Stimulated activated CD4-positive, alpha-beta T cell treated with anti-CD3 and anti-CD28 coated beads, TNF-alpha, amount 100 ng/mL, for 48 hours (primary cell): ENCODE data around the gene ADCY6.
"Not testable (repeated sequence)": the region's sequence is repeated elsewhere in the genome, so short reads cannot be mapped to it uniquely, and the experiment has no call there.

ENCODE experiments used
- DNase-seq, 3 donors: peaks; one replicate each; pipeline ENCODE4 v3.0.0-alpha.2; 2020; ENCODE audit warnings: low read depth in 3 of 3

ADCY6 gene

GRCh38 chr12:48750769-48751356 lies 38.0 kb downstream of the ADCY6 start:
- DNase-seq = peak in 1 of 3 donors; percentile 14

- no peak for DNase-seq
These were observed 38.7 kb downstream of the ADCY6 start for GRCh38 chr12:48750215-48750614.

DNA sequence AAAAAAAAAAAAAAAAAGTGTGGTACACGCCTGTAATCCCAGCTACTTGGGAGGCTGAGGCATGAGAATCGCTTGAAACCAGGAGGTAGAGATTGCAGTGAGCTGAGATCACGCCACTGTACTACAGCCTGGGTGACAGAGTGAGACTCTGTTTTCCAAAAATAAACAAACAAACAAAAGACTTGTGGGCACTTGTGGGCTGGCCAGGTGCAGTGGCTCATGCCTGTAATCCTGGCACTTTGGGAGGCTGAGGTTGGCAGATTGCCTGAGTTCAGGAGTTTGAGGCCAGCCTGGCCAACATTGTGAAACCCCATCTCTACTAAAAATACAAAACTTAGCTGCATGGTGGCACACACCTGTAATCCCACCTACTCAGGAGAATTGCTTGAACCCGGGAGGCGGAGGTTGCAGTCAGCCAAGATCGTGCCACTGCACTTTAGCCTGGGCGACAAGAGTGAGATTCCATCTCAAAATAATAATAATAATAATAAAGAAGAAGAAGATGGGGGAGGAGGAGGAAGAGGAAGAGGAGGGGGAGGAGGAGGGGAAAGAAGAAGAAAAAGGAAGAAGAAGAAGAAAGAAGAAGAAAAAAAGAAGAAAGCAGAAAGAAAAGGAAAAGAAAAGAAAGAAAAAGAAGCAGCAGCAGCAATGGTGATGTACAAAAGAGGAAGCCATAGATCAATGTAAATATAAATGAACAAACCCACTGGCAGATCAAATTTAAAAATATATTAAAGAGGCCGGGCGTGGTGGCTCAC lies 44.5 kb downstream of the ADCY6 start:
- no peak for DNase-seq

- DNase-seq = no peak
These were observed 49.1 kb downstream of the ADCY6 start for GRCh38 chr12:48739618-48740269.

- no peak for DNase-seq
These were observed 52.4 kb downstream of the ADCY6 start for GRCh38 chr12:48736456-48736855.

DNA sequence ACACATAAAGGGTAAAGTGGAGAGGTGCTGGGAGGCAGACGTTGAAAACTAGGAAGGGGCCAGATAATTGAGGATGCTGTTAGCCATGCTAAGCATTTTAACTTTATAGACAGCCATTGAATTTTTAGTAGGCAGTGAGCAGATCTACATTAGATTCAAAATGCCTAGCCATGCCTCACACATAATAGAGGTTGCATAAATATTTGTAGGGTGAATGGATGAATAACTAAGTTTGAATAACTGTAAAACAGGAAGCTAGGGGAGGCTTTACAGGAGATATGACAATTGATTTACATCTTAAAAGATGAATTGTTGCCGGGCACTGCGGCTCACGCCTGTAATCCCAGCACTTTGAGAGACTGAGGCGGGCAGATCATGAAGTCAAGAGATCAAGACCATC lies 60.1 kb downstream of the ADCY6 start:
- no peak for DNase-seq

- not testable (repeated sequence) for DNase-seq
These were observed 68.2 kb downstream of the ADCY6 start for GRCh38 chr12:48720737-48721136.

GRCh38 chr12:48720171-48720570 lies 68.7 kb downstream of the ADCY6 start:
- not testable (repeated sequence) for DNase-seq

GRCh38 chr12:48719002-48719401 lies 69.9 kb downstream of the ADCY6 start:
- DNase-seq = not testable (repeated sequence)

DNA sequence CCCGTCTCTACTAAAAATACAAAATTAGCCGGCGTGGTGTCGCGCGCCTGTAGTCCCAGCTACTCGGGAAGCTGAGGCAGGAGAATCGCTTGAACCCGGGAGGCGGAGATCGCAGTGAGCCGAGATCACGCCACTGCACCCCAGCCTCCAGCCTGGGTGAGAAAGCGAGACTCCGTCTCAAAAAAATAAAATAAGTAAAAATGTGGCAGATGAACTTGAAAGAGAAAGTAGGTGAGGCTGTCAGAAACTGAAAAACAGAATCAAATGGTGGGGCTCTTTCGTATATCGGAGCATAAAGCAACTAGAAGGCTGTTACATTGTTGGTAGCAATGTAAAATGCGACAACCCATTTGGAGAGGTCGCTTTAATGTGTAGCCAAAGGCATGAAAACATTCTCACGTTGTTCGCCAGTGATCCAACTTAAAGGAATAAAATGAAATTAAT lies 71.6 kb downstream of the ADCY6 start:
- no peak for DNase-seq

- peak; percentile 98 to 100 (median 99) for DNase-seq
These were observed 72.2 kb downstream of the ADCY6 start, which contains the start of gene CCNT1 for GRCh38 chr12:48716493-48717251. Gene CCNT1, minus strand, starts transcription at chr12:48716707. Its CDS starts 32 bp downstream, at chr12:48716675.
